ENCODE data around the gene TRPC3. TPM values are rescaled to one million over a fixed set of nuclear protein-coding genes. Genes with fewer than 3 reads are reported as not detected.

Gene TRPC3
- total RNA-seq, 1 donor from 2014 or later: 0.07 TPM

DNA sequence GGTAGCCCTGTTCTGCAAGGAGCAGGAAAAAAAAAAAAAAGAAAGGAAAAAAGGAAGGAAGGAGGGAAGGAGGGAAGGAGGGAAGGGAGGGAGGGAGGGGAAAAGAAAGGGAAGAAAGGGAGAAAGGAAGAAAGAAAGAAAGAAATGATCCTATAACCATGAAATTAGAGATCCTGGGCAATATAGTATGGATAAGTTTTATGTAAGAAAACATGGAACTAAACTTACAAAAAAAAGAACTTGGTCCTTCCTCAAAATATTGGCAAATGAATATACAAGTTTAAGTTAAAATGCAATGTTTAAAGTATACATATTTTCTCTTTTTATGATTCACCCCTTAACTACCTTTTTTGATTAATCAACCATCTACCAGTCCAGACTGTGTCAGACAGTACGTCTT is 100.5 kb downstream of the TRPC3 start:
- Histone ChIP-seq H3K79me2 (ENCODE audit: insufficient read depth, low read length) (no peaks in the 10 kb centered on the region), H3K27ac (ENCODE audit: low read depth, low read length) (no peak overlapping the region), H3K9me3 (ENCODE audit: insufficient read depth, low read depth, low read length) (no peaks in the 10 kb centered on the region), H3K9ac (ENCODE audit: low read length) (no peak overlapping the region), H3K4me1 (ENCODE audit: insufficient read depth, low read length) (no peaks in the 10 kb centered on the region), H3K4me2 (ENCODE audit: low read length) (no peak overlapping the region), H2AFZ (ENCODE audit: low read depth, low read length) (no peak overlapping the region), H3K4me3 (ENCODE audit: insufficient read depth, low read depth, low read length) (no peak overlapping the region), H4K20me1 (ENCODE audit: insufficient read depth, low read length) (no peaks in the 10 kb centered on the region), H3K27me3 (ENCODE audit: insufficient read depth, low read length) (no peaks in the 10 kb centered on the region), H3K36me3 (ENCODE audit: insufficient read depth, low read length) (peaks cover 13% of the 10 kb centered on the region)
- DNase-seq (ENCODE audit: low read depth) (no peak), FAIRE-seq (no peak)
- Mint-ChIP-seq H3K27me3 (ENCODE audit: low read depth, unreplicated experiment) (no peaks in the 10 kb centered on the region), H3K4me3 (ENCODE audit: unreplicated experiment) (no peak overlapping the region), H3K27ac (ENCODE audit: unreplicated experiment) (no peak overlapping the region), H3K9me3 (ENCODE audit: unreplicated experiment) (no peaks in the 10 kb centered on the region), H3K36me3 (ENCODE audit: low read depth, unreplicated experiment) (peaks cover 6% of the 10 kb centered on the region), H3K4me1 (ENCODE audit: low read depth, unreplicated experiment) (no peaks in the 10 kb centered on the region)
- TF ChIP-seq, protein P1, sequence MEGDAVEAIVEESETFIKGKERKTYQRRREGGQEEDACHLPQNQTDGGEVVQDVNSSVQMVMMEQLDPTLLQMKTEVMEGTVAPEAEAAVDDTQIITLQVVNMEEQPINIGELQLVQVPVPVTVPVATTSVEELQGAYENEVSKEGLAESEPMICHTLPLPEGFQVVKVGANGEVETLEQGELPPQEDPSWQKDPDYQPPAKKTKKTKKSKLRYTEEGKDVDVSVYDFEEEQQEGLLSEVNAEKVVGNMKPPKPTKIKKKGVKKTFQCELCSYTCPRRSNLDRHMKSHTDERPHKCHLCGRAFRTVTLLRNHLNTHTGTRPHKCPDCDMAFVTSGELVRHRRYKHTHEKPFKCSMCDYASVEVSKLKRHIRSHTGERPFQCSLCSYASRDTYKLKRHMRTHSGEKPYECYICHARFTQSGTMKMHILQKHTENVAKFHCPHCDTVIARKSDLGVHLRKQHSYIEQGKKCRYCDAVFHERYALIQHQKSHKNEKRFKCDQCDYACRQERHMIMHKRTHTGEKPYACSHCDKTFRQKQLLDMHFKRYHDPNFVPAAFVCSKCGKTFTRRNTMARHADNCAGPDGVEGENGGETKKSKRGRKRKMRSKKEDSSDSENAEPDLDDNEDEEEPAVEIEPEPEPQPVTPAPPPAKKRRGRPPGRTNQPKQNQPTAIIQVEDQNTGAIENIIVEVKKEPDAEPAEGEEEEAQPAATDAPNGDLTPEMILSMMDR (IDR thresholded peaks at IDR 0.05; ENCODE audit: insufficient read depth, low read depth, low read length): no peak
- no peak for TF ChIP-seq EZH2 (IDR thresholded peaks at IDR 0.05; ENCODE audit: insufficient read depth, low read length)

DNA sequence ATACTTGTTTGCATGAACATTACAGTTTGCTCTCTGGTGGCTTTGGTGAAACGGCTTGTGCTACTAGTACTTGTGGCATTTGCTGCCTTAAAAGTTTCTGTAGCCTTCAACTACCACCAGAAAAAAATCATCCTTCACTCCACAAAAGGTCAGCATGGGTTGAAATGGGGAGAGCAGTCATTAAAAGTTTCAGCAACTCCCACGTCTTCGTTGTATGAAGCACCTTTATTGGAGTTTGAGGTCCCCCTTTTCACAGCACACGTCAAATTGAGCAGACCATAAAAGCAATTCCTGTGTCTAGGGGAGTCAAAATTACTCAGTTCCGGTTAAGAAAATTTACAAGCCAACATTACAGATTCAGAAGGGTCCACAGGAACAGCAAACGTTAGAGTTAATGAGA is 105.2 kb downstream of the TRPC3 start:
- H3K4me3 Mint-ChIP-seq (ENCODE audit: unreplicated experiment): no peak overlapping the region
- Histone ChIP-seq H3K9me3 (ENCODE audit: insufficient read depth, low read depth, low read length) (no peaks in the 10 kb centered on the region), H3K9ac (ENCODE audit: low read length) (no peak overlapping the region), H3K4me2 (ENCODE audit: low read length) (no peak overlapping the region), H3K4me3 (ENCODE audit: insufficient read depth, low read depth, low read length) (no peak overlapping the region), H3K27me3 (ENCODE audit: insufficient read depth, low read length) (no peaks in the 10 kb centered on the region), H2AFZ (ENCODE audit: low read depth, low read length) (no peak overlapping the region), H3K79me2 (ENCODE audit: insufficient read depth, low read length) (no peaks in the 10 kb centered on the region), H3K4me1 (ENCODE audit: insufficient read depth, low read length) (no peaks in the 10 kb centered on the region), H3K36me3 (ENCODE audit: insufficient read depth, low read length) (peaks cover 22% of the 10 kb centered on the region), H4K20me1 (ENCODE audit: insufficient read depth, low read length) (no peaks in the 10 kb centered on the region), H3K27ac (ENCODE audit: low read depth, low read length) (no peak overlapping the region)
- no peak overlapping the region for H3K27ac Mint-ChIP-seq (ENCODE audit: unreplicated experiment)
- H3K27me3 Mint-ChIP-seq (ENCODE audit: low read depth, unreplicated experiment): no peaks in the 10 kb centered on the region
- DNase-seq (ENCODE audit: low read depth) (no peak), FAIRE-seq (no peak)
- no peaks in the 10 kb centered on the region for H3K4me1 Mint-ChIP-seq (ENCODE audit: low read depth, unreplicated experiment)
- H3K36me3 Mint-ChIP-seq (ENCODE audit: low read depth, unreplicated experiment): peaks cover 2% of the 10 kb centered on the region
- H3K9me3 Mint-ChIP-seq (ENCODE audit: unreplicated experiment): no peaks in the 10 kb centered on the region
- TF ChIP-seq, protein P1 (IDR thresholded peaks at IDR 0.05; ENCODE audit: insufficient read depth, low read depth, low read length): no peak
- TF ChIP-seq EZH2 (IDR thresholded peaks at IDR 0.05; ENCODE audit: insufficient read depth, low read length): no peak

GRCh38 chr4:121842862-121843261 is 109.0 kb downstream of the TRPC3 start:
- no peak overlapping the region for H3K9ac ChIP-seq (ENCODE audit: low read length)
- no peak overlapping the region for H3K27ac ChIP-seq (ENCODE audit: low read depth, low read length)
- no peak overlapping the region for H2AFZ ChIP-seq (ENCODE audit: low read depth, low read length)
- no peak overlapping the region for H3K4me3 Mint-ChIP-seq (ENCODE audit: unreplicated experiment)
- no peaks in the 10 kb centered on the region for H4K20me1 ChIP-seq (ENCODE audit: insufficient read depth, low read length)
- H3K79me2 ChIP-seq (ENCODE audit: insufficient read depth, low read length): no peaks in the 10 kb centered on the region
- H3K9me3 Mint-ChIP-seq (ENCODE audit: unreplicated experiment): no peaks in the 10 kb centered on the region
- peaks cover 11% of the 10 kb centered on the region for H3K36me3 ChIP-seq (ENCODE audit: insufficient read depth, low read length)
- H3K4me2 ChIP-seq (ENCODE audit: low read length): no peak overlapping the region
- no peaks in the 10 kb centered on the region for H3K4me1 ChIP-seq (ENCODE audit: insufficient read depth, low read length)
- no peaks in the 10 kb centered on the region for H3K4me1 Mint-ChIP-seq (ENCODE audit: low read depth, unreplicated experiment)
- H3K4me3 ChIP-seq (ENCODE audit: insufficient read depth, low read depth, low read length): no peak overlapping the region
- peaks cover 2% of the 10 kb centered on the region for H3K36me3 Mint-ChIP-seq (ENCODE audit: low read depth, unreplicated experiment)
- no peak for TF ChIP-seq EZH2 (IDR thresholded peaks at IDR 0.05; ENCODE audit: insufficient read depth, low read length)
- TF ChIP-seq, protein P1 (IDR thresholded peaks at IDR 0.05; ENCODE audit: insufficient read depth, low read depth, low read length): no peak
- FAIRE-seq (no peak), DNase-seq (ENCODE audit: low read depth) (no peak)
- H3K27me3 Mint-ChIP-seq (ENCODE audit: low read depth, unreplicated experiment): no peaks in the 10 kb centered on the region
- H3K27ac Mint-ChIP-seq (ENCODE audit: unreplicated experiment): no peak overlapping the region
- no peaks in the 10 kb centered on the region for H3K9me3 ChIP-seq (ENCODE audit: insufficient read depth, low read depth, low read length)
- H3K27me3 ChIP-seq (ENCODE audit: insufficient read depth, low read length): no peaks in the 10 kb centered on the region
